ENCODE measurements around the gene HNRNPA3. TPM values are rescaled to one million over a fixed set of nuclear protein-coding genes. Genes with fewer than 3 reads are reported as not detected.

The HNRNPA3 gene
- total and polyA plus RNA-seq, 2 of the 13 experiments (the other 11 are each of a cell fraction or from before 2014, with no cell fraction given), result 73.3 to 97.7 TPM

GRCh38 chr2:177256695-177257094 is 44.1 kb downstream of the HNRNPA3 start (continued):
- TF ChIP-seq SNAPC4 (CRISPR knock-in tag; IDR thresholded peaks at IDR 0.05) (no peak), CC2D1A (CRISPR knock-in tag; IDR thresholded peaks at IDR 0.05) (no peak), MYPOP (CRISPR knock-in tag; IDR thresholded peaks at IDR 0.05) (no peak), FUBP1 (CRISPR knock-in tag; IDR thresholded peaks at IDR 0.05; ENCODE audit: borderline replicate concordance) (no peak), PCBP1 (IDR thresholded peaks at IDR 0.05; ENCODE audit: borderline replicate concordance, low read depth, low read length) (no peak), ZSCAN9 (CRISPR knock-in tag; IDR thresholded peaks at IDR 0.05; ENCODE audit: borderline replicate concordance) (no peak), MXI1 (IDR thresholded peaks at IDR 0.05; ENCODE audit: borderline replicate concordance, low read depth, low read length) (no peak), RBFOX2 (IDR thresholded peaks at IDR 0.05; ENCODE audit: low read depth, low read length) (0 out of 2 replicates have a peak, but pooled peaks have one; percentile 32), NR0B2 (CRISPR knock-in tag; IDR thresholded peaks at IDR 0.05) (no peak), POLR2AphosphoS2 (IDR thresholded peaks at IDR 0.05; ENCODE audit: low read depth, low read length) (no peak), ZC3H4 (CRISPR knock-in tag; IDR thresholded peaks at IDR 0.05; ENCODE audit: borderline replicate concordance) (0 out of 2 replicates have a peak, but pooled peaks have one; percentile 30), HDAC1 (CRISPR knock-in tag; IDR thresholded peaks at IDR 0.05) (no peak), ARID4A (CRISPR knock-in tag; IDR thresholded peaks at IDR 0.05; ENCODE audit: borderline replicate concordance) (no peak), PBX2 (CRISPR knock-in tag; IDR thresholded peaks at IDR 0.05) (no peak), FLYWCH1 (CRISPR knock-in tag; IDR thresholded peaks at IDR 0.05) (no peak)

Data from HepG2 (cell line).